Upper lobe of left lung (tissue), 6 donors: ENCODE results near the gene SVIL. TPM values are rescaled to one million over a fixed set of nuclear protein-coding genes. Genes with fewer than 3 reads are reported as not detected.
"Not testable (repeated sequence)": the region's sequence is repeated elsewhere in the genome, so short reads cannot be mapped to it uniquely, and the experiment has no call there.

Source experiments
- ATAC-seq, 2 donors: fragments of 200-7000 bp; cut with Tn5 transposase; one replicate each; pipeline ENCODE4 v1.9.1; 2022; ENCODE audit warnings: mild to moderate bottlenecking in 2 of 2, moderate library complexity in 2 of 2; ENCODE audit not compliant: low FRiP score in 2 of 2
- DNase-seq, 2 donors: peaks; one replicate each; pipeline ENCODE4 v3.0.0-alpha.2; 2019 to 2020
- H3K27ac ChIP-seq, 4 donors: fragments of 200-600 bp; sonication (generic); one replicate each; pipeline ENCODE4 v1.5.1; 2016 to 2019
- H3K27me3 ChIP-seq, 4 donors: fragments of 200-600 bp; sonication (generic); one replicate each; pipeline ENCODE4 v1.5.1; 2017 to 2019
- H3K36me3 ChIP-seq, 4 donors: fragments of 200-600 bp; sonication (generic); one replicate each; pipeline ENCODE4 v1.5.1; 2016 to 2019
- H3K4me1 ChIP-seq, 4 donors: fragments of 200-600 bp; sonication (generic); one replicate each; pipeline ENCODE4 v1.5.1; 2018 to 2019
- H3K4me3 ChIP-seq, 4 donors: fragments of 200-600 bp; sonication (generic); one replicate each; pipeline ENCODE4 v1.5.1; 2017 to 2019; ENCODE audit warnings: mild to moderate bottlenecking in 2 of 4, moderate library complexity in 1 of 4
- H3K9me3 ChIP-seq, 4 donors: fragments of 200-600 bp; sonication (generic); one replicate each; pipeline ENCODE4 v1.5.1; 2018 to 2019
- CTCF ChIP-seq, 6 experiments: fragments of 450-650 bp in 4 of 6; fragments of 200-600 bp in 2 of 6; sonication (generic) in 2 of 6; IDR thresholded peaks; one replicate each; pipeline ENCODE4 v1.5.1; 2016 to 2019; ENCODE audit warnings: antibody characterized with exemption in 6 of 6
- EP300 ChIP-seq, 4 donors: sonication (generic); formaldehyde crosslinking; IDR thresholded peaks; one replicate each; pipeline ENCODE4 v1.5.1; 2017; ENCODE audit warnings: antibody characterized with exemption in 4 of 4, control low read depth in 2 of 4
- POLR2A ChIP-seq, 4 donors: fragments of 450-650 bp; IDR thresholded peaks; one replicate each; pipeline ENCODE4 v1.5.1; 2016 to 2017; ENCODE audit warnings: antibody characterized with exemption in 4 of 4, mild to moderate bottlenecking in 2 of 4
- POLR2AphosphoS5 ChIP-seq, 2 donors: sonication (generic); formaldehyde crosslinking; IDR thresholded peaks; one replicate each; pipeline ENCODE4 v1.5.1; 2017; ENCODE audit warnings: antibody characterized with exemption in 2 of 2
- WGBS, 2 donors: methylation state at CpG; one replicate each; pipeline ENCODE4 v1.1.5; 2017 to 2018; 5-methylcytosine and 5-hydroxymethylcytosine counted together
- total RNA-seq, 6 donors: library from RNA; depleted of rRNA in 4 of 6; stranded (reverse); fragments of >200 nt in 4 of 6; gene quantifications; one replicate each; pipeline versions ENCODE4 v1.1.0 to v1.2.1, GENCODE V29; 2016 to 2021
- donor health status: DM: no; HTN: no; CAD: no; lungs with moderate emphysema.
- donor health status: DM: no; HTN: yes; CAD: no; lungs with severe emphysema.

The SVIL gene
- total RNA-seq, 6 donors from 2014 or later = 65.5 to 137 (median 105) TPM

- ATAC-seq = peak; percentile 16 to 35
- Histone ChIP-seq H3K27ac (no peak overlapping the region), H3K4me3 (no peak overlapping the region), H3K4me1 (no peaks in the 10 kb centered on the region), H3K27me3 (no peaks in the 10 kb centered on the region), H3K9me3 (no peaks in the 10 kb centered on the region), H3K36me3 (no peaks in the 10 kb centered on the region)
- DNase-seq = no peak
- TF ChIP-seq POLR2A (IDR thresholded peaks at IDR 0.05) (no peak), EP300 (IDR thresholded peaks at IDR 0.05) (no peak), CTCF (IDR thresholded peaks at IDR 0.05) (no peak), POLR2AphosphoS5 (IDR thresholded peaks at IDR 0.05) (no peak)
- 65 to 100% methylated on average over 1 to 4 of the region's 4 CpGs for whole genome bisulfite sequencing, 2 donors
These were observed 26.7 kb downstream of the SVIL start for GRCh38 chr10:29608062-29608461.

GRCh38 chr10:29607576-29607975 lies 27.2 kb downstream of the SVIL start:
- TF ChIP-seq EP300 (IDR thresholded peaks at IDR 0.05) (no peak), POLR2A (IDR thresholded peaks at IDR 0.05) (no peak), POLR2AphosphoS5 (IDR thresholded peaks at IDR 0.05) (no peak), CTCF (IDR thresholded peaks at IDR 0.05) (no peak)
- Histone ChIP-seq H3K27me3 (no peaks in the 10 kb centered on the region), H3K4me3 (no peak overlapping the region), H3K9me3 (no peaks in the 10 kb centered on the region), H3K36me3 (no peaks in the 10 kb centered on the region), H3K4me1 (no peaks in the 10 kb centered on the region), H3K27ac (no peak overlapping the region)
- no peak for DNase-seq
- ATAC-seq = no peak
- WGBS, 2 donors = 88 to 94% methylated on average over 4 of the region's 4 CpGs

GRCh38 chr10:29606693-29607092 lies 28.1 kb downstream of the SVIL start:
- 74 to 81% methylated on average over 7 of the region's 7 CpGs for WGBS, 2 donors

GRCh38 chr10:29604291-29604825 lies 30.4 kb downstream of the SVIL start:
- H3K4me1 ChIP-seq = no peaks in the 10 kb centered on the region
- H3K36me3 ChIP-seq = no peaks in the 10 kb centered on the region
- ATAC-seq (no peak), DNase-seq (no peak)
- no peaks in the 10 kb centered on the region for H3K27me3 ChIP-seq
- 91 to 95% methylated on average over 9 of the region's 9 CpGs for WGBS, 2 donors
- H3K9me3 ChIP-seq = no peaks in the 10 kb centered on the region
- no peak overlapping the region for H3K4me3 ChIP-seq
- TF ChIP-seq POLR2AphosphoS5 (IDR thresholded peaks at IDR 0.05) (no peak), CTCF (IDR thresholded peaks at IDR 0.05) (no peak), EP300 (IDR thresholded peaks at IDR 0.05) (no peak), POLR2A (IDR thresholded peaks at IDR 0.05) (no peak)
- H3K27ac ChIP-seq = no peak overlapping the region

More at GRCh38 chr10:29606693-29607092, 28.1 kb downstream of the SVIL start:
- not testable (repeated sequence) for ATAC-seq, H3K36me3 ChIP-seq, DNase-seq, H3K4me3 ChIP-seq, H3K27me3 ChIP-seq, H3K4me1 ChIP-seq, H3K9me3 ChIP-seq, H3K27ac ChIP-seq

GRCh38 chr10:29603223-29603896 lies 31.4 kb downstream of the SVIL start:
- TF ChIP-seq POLR2A (IDR thresholded peaks at IDR 0.05) = no peak
- TF ChIP-seq CTCF (IDR thresholded peaks at IDR 0.05) = no peak
- no peak for TF ChIP-seq EP300 (IDR thresholded peaks at IDR 0.05)
- no peak for TF ChIP-seq POLR2AphosphoS5 (IDR thresholded peaks at IDR 0.05)
- Histone ChIP-seq H3K27me3 (no peaks in the 10 kb centered on the region), H3K4me3 (no peak overlapping the region), H3K36me3 (no peaks in the 10 kb centered on the region), H3K27ac (no peak overlapping the region), H3K4me1 (peaks cover 0 to 3% (median 0%) of the 10 kb centered on the region in 4 donors), H3K9me3 (no peaks in the 10 kb centered on the region)
- DNase-seq (no peak), ATAC-seq (no peak)
- 64 to 78% methylated on average over 3 of the region's 3 CpGs for WGBS, 2 donors
